Ovary (tissue), 3 donors: Measurements from ENCODE around the gene NPM1.

Experiments used
- CTCF ChIP-seq, 3 donors: fragments of 450-650 bp in 2 of 3; fragments of 200-600 bp in 1 of 3; IDR thresholded peaks; one replicate each; pipeline versions ENCODE4 v1.5.1 to v1.8.0; 2016 to 2022; ENCODE audit warnings: antibody characterized with exemption in 3 of 3, mild to moderate bottlenecking in 1 of 3
- EP300 ChIP-seq: sonication (generic); formaldehyde crosslinking; IDR thresholded peaks from one replicate; pipeline ENCODE4 v1.6.1; 2017; ENCODE audit warnings: antibody characterized with exemption
- POLR2A ChIP-seq: fragments of 450-650 bp; IDR thresholded peaks from one replicate; pipeline ENCODE4 v1.6.1; 2017; ENCODE audit warnings: antibody characterized with exemption, mild to moderate bottlenecking, moderate library complexity
- donor health status: DM: no; HTN: no; CAD: no.

GRCh38 chr5:171379961-171380360 is 7.7 kb upstream of the NPM1 start:
- no peak for TF ChIP-seq POLR2A
- TF ChIP-seq CTCF (IDR thresholded peaks at IDR 0.05), result no peak
- no peak for TF ChIP-seq EP300
